ENCODE measurements around the gene LINGO3.

The LINGO3 gene

GRCh38 chr19:2306281-2306806 is 1.6 kb downstream of the LINGO3 start:
- DNase-seq (ENCODE audit: low read depth in 2 of 2), result no peak

DNA sequence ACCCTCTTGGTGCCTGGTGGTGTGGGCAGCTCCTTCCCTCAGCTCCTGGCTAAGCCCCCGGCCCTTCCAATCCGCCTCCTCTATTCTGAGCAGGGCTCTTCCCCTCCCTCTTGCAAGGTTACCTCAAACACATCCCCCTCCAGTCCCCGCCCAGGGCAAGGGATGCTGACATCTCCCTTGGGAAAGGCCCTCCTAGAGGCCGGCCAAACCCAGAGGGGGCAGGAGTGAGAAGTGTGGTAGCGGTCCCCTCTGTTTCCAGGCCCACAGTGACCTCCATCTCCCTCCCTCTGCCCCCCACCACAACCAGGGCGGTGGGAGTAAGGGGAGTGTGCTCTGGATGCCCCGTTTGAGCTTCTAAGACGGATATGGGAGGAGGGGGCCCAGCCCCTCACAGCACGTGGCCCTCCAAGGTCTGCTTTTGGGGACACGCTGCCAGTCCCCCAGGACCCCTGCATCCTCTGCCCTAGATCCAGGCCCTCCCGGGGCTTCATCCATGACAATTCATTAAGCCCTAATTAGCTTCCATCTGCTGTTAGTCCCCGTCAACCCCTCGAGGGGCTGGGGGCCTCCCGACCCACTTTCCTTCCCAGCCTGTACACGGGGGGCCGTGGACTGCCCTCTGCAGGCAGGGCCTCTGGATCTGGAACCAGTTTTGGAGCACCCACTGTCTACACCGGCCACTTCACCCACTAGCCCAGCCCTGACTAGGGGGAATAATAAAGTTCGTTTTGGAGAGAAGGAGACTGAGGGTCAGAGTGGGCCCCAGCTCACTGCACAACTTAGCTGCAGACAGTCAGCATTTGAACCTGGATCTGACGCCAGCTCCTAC is 2.3 kb downstream of the LINGO3 start:
- DNase-seq (ENCODE audit: low read depth in 2 of 2), result no peak

GRCh38 chr19:2303211-2303798 is 4.6 kb downstream of the LINGO3 start:
- no peak for DNase-seq (ENCODE audit: low read depth in 2 of 2)

- DNase-seq (ENCODE audit: low read depth in 2 of 2), result no peak
Observed at GRCh38 chr19:2302319-2303210, 5.4 kb downstream of the LINGO3 start.

DNA sequence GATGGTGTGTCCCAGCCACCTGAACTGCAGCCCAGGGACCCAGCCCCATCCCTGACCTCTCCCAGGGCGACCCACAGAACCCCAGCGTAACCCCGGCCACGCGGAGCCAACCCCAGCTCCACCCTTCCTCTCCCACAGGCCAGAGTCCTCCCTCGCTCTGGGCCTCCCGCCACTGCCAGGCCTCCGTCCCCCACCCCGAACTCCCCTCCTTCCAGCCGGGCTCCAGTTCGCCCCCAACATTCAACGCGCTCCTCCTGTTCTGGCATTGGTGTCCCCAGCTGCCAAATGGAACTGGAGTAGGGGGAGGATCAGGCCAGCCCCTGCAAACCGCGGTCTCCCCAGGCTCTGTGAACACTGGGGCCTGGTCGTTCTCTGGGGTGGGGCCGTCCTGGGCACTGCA is 7.4 kb downstream of the LINGO3 start:
- no peak for DNase-seq (ENCODE audit: low read depth in 2 of 2)

GRCh38 chr19:2296141-2296540 is 11.8 kb downstream of the LINGO3 start:
- no peak for DNase-seq (ENCODE audit: low read depth in 2 of 2)

GRCh38 chr19:2294687-2295335 is 13.1 kb downstream of the LINGO3 start:
- DNase-seq (ENCODE audit: low read depth in 2 of 2), result peak in 1 of 2 experiments; percentile 36

- DNase-seq (ENCODE audit: low read depth in 2 of 2), result no peak
Observed at GRCh38 chr19:2291185-2291751, 16.7 kb downstream of the LINGO3 start.

GRCh38 chr19:2290441-2291184 is 17.3 kb downstream of the LINGO3 start:
- no peak for DNase-seq (ENCODE audit: low read depth in 2 of 2)

DNA sequence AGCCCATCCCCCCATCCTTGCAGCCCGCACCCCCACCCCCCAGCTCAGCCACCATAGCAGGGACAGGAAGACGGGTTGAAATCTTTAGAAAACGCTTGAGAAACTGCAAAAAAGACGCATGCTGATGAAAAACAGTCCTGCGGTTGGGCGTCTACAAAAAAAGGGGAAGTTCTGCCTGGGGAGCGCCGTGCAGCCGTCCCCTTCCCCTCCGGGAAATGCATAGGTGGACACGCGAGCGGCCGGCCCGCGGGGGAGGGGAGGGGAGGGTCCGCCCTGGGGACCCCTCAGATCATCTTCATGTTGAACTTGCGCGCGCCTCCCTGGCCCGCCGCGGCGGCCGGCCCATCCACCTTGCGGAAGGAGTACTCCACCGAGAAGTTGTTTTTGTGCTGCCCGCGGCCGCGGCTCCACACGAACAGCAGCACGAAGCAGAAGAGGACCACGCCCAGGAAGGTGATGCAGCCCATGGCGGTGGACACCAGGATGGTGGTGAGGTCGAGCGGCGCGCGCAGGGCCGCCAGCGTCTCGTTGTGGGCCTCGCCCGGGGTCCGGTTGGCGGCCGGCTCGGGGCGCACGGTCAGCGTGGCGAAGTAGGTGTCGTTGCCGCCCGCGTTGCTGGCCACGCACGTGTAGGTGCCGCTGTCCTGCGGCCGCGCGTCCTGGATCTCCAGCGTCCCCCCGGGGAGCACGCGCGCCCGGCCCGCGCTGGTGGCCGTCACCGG is 18.1 kb downstream of the LINGO3 start:
- no peak for DNase-seq (ENCODE audit: low read depth in 2 of 2)

DNA sequence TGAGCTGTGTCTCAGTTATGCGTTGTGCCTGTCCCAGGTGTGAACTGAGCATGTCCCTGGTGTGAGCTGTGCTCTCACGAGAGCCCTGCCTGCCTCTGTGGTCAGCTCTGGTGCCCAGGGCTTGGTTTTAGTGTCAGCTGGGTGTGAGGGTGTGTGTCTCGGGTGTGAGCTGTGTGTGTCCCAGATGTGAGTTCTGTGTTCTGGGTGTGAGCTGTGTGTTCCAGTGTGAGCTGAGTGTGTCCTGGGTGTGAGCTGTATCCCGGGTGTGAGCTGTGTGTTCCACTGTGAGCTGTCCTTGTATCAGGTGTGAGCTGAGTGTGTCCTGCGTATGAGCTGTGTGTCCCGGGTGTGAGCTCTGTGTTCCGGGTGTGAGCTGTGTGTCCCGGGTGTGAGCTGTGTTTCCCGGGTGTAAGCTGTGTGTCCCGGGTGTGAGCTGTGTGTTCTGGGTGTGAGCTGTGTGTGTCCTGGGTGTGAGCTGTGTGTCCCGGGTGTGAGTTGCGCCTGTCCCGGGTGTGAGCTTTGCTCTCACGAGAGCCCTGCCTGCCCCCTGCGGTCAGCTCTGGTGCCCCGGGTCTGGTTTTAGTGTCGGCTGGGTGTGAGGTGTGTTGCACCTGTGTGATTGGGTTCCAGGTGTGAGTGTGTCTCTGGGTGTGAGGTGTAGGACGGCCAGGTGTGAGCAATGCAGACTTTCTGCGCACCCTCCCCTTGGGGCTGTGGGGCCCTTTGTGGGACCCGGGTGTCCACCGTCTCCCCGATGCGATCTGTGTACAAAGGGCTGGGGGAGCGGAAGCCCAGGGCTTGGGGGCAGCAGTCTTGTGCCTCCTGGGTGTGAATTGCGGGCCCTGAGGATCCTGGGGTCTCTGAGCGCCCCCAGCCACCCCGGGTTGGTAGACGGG is 18.9 kb downstream of the LINGO3 start:
- no peak for DNase-seq (ENCODE audit: low read depth in 2 of 2)

- DNase-seq (ENCODE audit: low read depth in 2 of 2), result no peak
Observed at GRCh38 chr19:2288338-2288817, 19.6 kb downstream of the LINGO3 start.

GRCh38 chr19:2287585-2288337 is 20.2 kb downstream of the LINGO3 start:
- DNase-seq (ENCODE audit: low read depth in 2 of 2), result no peak

- no peak for DNase-seq (ENCODE audit: low read depth in 2 of 2)
Observed at GRCh38 chr19:2286402-2287140, 21.4 kb downstream of the LINGO3 start.

DNA sequence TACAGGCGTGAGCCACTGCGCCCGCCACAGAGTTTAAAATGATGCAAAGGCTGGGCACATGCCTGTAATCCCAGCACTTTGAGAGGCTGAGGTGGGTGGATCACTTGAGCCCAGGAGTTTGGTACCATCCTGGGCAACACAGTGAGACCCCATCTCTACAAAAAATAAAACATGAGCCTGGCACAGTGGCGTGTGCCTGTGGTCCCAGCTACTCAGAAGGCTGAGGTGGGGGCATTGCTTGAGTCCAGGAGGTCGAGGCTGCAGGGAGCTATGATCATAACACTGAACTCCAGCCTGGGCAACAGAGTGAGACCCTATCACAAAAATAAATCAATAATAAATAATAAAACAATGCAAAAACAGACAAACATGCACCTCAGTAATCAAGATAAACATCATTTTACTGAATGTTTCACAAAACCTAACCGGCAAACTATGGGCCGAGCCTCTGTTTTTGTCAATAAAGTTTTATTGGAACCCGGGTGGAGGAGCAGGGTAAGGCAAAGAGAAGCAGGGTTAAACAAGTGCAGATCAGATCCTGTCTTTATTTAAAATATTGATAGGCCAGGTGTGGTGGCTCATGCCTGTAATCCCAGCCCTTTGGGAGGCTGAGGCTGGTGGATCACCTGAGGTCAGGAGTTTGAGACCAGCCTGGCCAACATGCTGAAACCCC is 24.0 kb downstream of the LINGO3 start:
- no peak for DNase-seq (ENCODE audit: low read depth in 2 of 2)

- no peak for DNase-seq (ENCODE audit: low read depth in 2 of 2)
Observed at GRCh38 chr19:2282862-2283237, 25.1 kb downstream of the LINGO3 start.
